ENCODE data around the gene COL4A2.

Gene COL4A2

GRCh38 chr13:110557610-110558305, 250.7 kb downstream of the COL4A2 start:
- DNase-seq (ENCODE audit: low read depth), result no peak

- DNase-seq (ENCODE audit: low read depth), result no peak
Measured at GRCh38 chr13:110559429-110559943, 252.4 kb downstream of the COL4A2 start.

GRCh38 chr13:110559986-110560385, 252.9 kb downstream of the COL4A2 start:
- no peak for DNase-seq (ENCODE audit: low read depth)

GRCh38 chr13:110560601-110561343, 253.7 kb downstream of the COL4A2 start:
- DNase-seq (ENCODE audit: low read depth), result no peak

GRCh38 chr13:110561344-110562035, 254.4 kb downstream of the COL4A2 start, which contains the start of gene RAB20:
Gene RAB20, minus strand, starts transcription at chr13:110561722. Its CDS starts 203 bp downstream, at chr13:110561519.
- peak; percentile 51 for DNase-seq (ENCODE audit: low read depth)

- DNase-seq (ENCODE audit: low read depth), result no peak
Measured at GRCh38 chr13:110562036-110562597, 255.0 kb downstream of the COL4A2 start.

Data from CMK (cell line).